ENCODE measurements around the gene DSE.

DNA sequence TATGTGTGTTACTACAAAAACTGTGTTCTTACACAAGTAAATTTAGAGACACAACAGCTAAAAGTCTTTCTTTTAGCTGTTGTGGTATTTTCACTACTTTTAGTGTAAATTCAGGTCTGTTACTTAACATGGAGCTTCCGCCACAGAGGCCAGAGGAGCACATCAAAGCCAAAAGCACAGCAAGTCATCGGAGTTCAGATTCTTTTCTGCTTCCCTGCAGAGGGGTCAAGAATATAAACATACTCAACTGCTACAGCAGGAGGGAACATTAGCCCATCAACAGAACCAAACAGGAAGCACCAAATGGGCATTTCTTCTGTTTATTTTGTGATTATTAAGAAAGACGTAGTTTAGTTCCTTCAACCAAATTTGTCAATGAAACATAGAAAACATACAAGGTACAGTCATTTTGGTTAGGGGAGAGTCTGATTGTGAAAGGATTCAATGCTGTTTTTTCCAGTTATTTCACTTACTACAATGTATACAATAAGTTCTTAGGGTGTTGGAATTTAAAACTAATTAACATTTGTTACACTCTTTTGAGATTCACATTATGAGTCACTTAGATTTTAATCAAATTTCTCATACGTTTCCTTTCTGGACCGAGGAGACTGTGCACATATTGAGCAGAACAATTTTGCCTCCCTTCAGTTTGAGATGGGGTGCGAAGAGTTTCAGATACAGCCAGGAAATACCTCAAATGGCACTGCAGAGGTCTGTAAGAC lies 42.8 kb upstream of the DSE start:
- TF ChIP-seq EZH2phosphoT487 (IDR thresholded peaks at IDR 0.05; ENCODE audit: borderline replicate concordance, low read length) (no peak), CTCF (conservative IDR thresholded peaks at IDR 0.05; ENCODE audit: low read depth, low read length) (no peak)

Data from PC-3 (cell line).